Spleen (tissue), 11 donors: ENCODE measurements around the gene C9orf72. TPM values are rescaled to one million over a fixed set of nuclear protein-coding genes. Genes with fewer than 3 reads are reported as not detected.
A peak's percentile ranks its signal among the peaks of the same experiment; 100 is the strongest.

Experiments
- DNase-seq: peaks from one replicate; pipeline ENCODE4 v3.0.0-alpha.2; 2020
- H3K27ac ChIP-seq, 8 donors: fragments of 200-600 bp; sonication (generic) in 7 of 8; 1 replicate in 4 of 8; 2 replicates in 4 of 8; pipeline versions ENCODE4 v1.5.0 to v1.8.0; 2016 to 2021; ENCODE audit warnings: inconsistent platforms in 4 of 8, mild to moderate bottlenecking in 4 of 8, moderate library complexity in 1 of 8
- H3K27me3 ChIP-seq, 7 donors: fragments of 200-600 bp; sonication (generic) in 6 of 7; replicated peaks in 1 of 7; 1 replicate in 4 of 7; 2 replicates in 3 of 7; pipeline versions ENCODE4 v1.5.0 to v1.8.0; 2016 to 2021; ENCODE audit warnings: inconsistent platforms in 3 of 7, mild to moderate bottlenecking in 1 of 7
- H3K36me3 ChIP-seq, 6 donors: fragments of 200-600 bp; sonication (generic) in 5 of 6; 1 replicate in 4 of 6; 2 replicates in 2 of 6; pipeline versions ENCODE4 v1.5.0 to v1.8.0; 2016 to 2021; ENCODE audit warnings: inconsistent platforms in 2 of 6
- H3K4me1 ChIP-seq, 6 donors: fragments of 200-600 bp; sonication (generic) in 5 of 6; 1 replicate in 3 of 6; 2 replicates in 3 of 6; pipeline versions ENCODE4 v1.5.0 to v1.8.0; 2016 to 2021; ENCODE audit warnings: inconsistent platforms in 3 of 6
- H3K4me3 ChIP-seq, 8 donors: fragments of 200-600 bp; sonication (generic) in 7 of 8; 1 replicate in 4 of 8; 2 replicates in 4 of 8; pipeline versions ENCODE4 v1.5.0 to v1.8.0; 2016 to 2021; ENCODE audit warnings: inconsistent platforms in 4 of 8, mild to moderate bottlenecking in 4 of 8, moderate library complexity in 2 of 8
- H3K9me3 ChIP-seq, 8 donors: fragments of 200-600 bp; sonication (generic) in 7 of 8; 1 replicate in 4 of 8; 2 replicates in 4 of 8; pipeline versions ENCODE4 v1.5.0 to v1.8.0; 2016 to 2021; ENCODE audit warnings: inconsistent platforms in 4 of 8
- POLR2A ChIP-seq, 3 donors: fragments of 450-650 bp; IDR thresholded peaks; one replicate each; pipeline ENCODE4 v1.5.1; 2017; ENCODE audit warnings: antibody characterized with exemption in 3 of 3, mild to moderate bottlenecking in 1 of 3
- POLR2AphosphoS5 ChIP-seq, 3 donors: sonication (generic); formaldehyde crosslinking; IDR thresholded peaks; one replicate each; pipeline ENCODE4 v1.5.1; 2017; ENCODE audit warnings: antibody characterized with exemption in 3 of 3
- WGBS, 5 donors: extraction: QIAGEN DNeasy Blood & Tissue Kit in 3 of 5; methylation state at CpG; one replicate each; pipeline versions ENCODE4 v1.1.5 to v1.1.7; 2013 to 2018; 5-methylcytosine and 5-hydroxymethylcytosine counted together
- intact Hi-C: fragments of 100-400 bp; cut with DNase I; formaldehyde crosslinking; loops from one replicate; pipeline ENCODE4 v1.15.0; 2023; ENCODE audit warnings: low total_unique reads
- polyA plus RNA-seq, 3 donors: library from polyadenylated mRNA; stranded (reverse); fragments of 200-250 nt; gene quantifications; one replicate each; pipeline ENCODE4 v1.2.1, GENCODE V29; 2013
- total RNA-seq, 7 donors: library from RNA; depleted of rRNA in 3 of 7; stranded (reverse); fragments of >200 nt in 3 of 7; fragmentation: NEBNext Ultra II Directional in 4 of 7; extraction: Animal tissue kit (Norgen Biotek cat#: 25700) in 4 of 7; gene quantifications; one replicate each; pipeline versions ENCODE4 v1.1.0 to v1.2.1, GENCODE V29; 2016 to 2021
- TF ChIP-seq, protein P1 (sequence below), 11 experiments: fragments of 200-600 bp in 7 of 11; fragments of 450-650 bp in 4 of 11; sonication (generic) in 4 of 11; IDR thresholded peaks in 8 of 11; conservative IDR thresholded peaks in 3 of 11; 1 replicate in 7 of 11; 2 replicates in 4 of 11; pipeline versions ENCODE4 v1.4.0 to v1.8.0; 2016 to 2021; ENCODE audit warnings: antibody characterized with exemption in 11 of 11, inconsistent platforms in 4 of 11, mild to moderate bottlenecking in 1 of 11
- donor health status: healthy with polysubstance abuse.
- donor health status: DM: no; HTN: no; CAD: no; lungs with moderate emphysema.
- donor health status: DM: no; HTN: no; CAD: no.
- donor health status: Bipolar disorder and iron deficiency.
- donor health status: healthy.
- donor health status: DM: no; HTN: no; CAD: no.
- donor health status: DM: yes; HTN: yes; CAD: no.

The C9orf72 gene
- total and polyA plus RNA-seq, 10 donors, result 10.1 to 88.5 (median 39.7) TPM

- H3K4me1 ChIP-seq, result peaks cover 5 to 38% (median 16%) of the 10 kb centered on the region in 6 donors
- peaks cover 0 to 2% (median 0%) of the 10 kb centered on the region in 8 donors for H3K9me3 ChIP-seq
- H3K27ac ChIP-seq, result peak overlapping the region; percentile 94 to 100 (median 98)
- no peaks in the 10 kb centered on the region for H3K27me3 ChIP-seq
- H3K36me3 ChIP-seq, result no peaks in the 10 kb centered on the region
- H3K4me3 ChIP-seq, result peak overlapping the region in 4 of 8 donors; percentile 53 to 85 (median 72)
- 47 to 75% (median 61%) methylated on average over 3 of the region's 3 CpGs for WGBS, 5 donors
- intact Hi-C loops, result loop anchor here (10.0 kb wide), 1 partner anchor 627 kb away; the partner anchor contains the start of gene PLAA
- no peak for DNase-seq
- TF ChIP-seq, protein P1, sequence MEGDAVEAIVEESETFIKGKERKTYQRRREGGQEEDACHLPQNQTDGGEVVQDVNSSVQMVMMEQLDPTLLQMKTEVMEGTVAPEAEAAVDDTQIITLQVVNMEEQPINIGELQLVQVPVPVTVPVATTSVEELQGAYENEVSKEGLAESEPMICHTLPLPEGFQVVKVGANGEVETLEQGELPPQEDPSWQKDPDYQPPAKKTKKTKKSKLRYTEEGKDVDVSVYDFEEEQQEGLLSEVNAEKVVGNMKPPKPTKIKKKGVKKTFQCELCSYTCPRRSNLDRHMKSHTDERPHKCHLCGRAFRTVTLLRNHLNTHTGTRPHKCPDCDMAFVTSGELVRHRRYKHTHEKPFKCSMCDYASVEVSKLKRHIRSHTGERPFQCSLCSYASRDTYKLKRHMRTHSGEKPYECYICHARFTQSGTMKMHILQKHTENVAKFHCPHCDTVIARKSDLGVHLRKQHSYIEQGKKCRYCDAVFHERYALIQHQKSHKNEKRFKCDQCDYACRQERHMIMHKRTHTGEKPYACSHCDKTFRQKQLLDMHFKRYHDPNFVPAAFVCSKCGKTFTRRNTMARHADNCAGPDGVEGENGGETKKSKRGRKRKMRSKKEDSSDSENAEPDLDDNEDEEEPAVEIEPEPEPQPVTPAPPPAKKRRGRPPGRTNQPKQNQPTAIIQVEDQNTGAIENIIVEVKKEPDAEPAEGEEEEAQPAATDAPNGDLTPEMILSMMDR (IDR thresholded peaks at IDR 0.05 in 8 of 11, conservative IDR thresholded peaks at IDR 0.05 in 3 of 11), result no peak
- no peak for TF ChIP-seq POLR2A (IDR thresholded peaks at IDR 0.05)
- TF ChIP-seq POLR2AphosphoS5 (IDR thresholded peaks at IDR 0.05), result no peak
These were observed 1.2 kb downstream of the C9orf72 start for GRCh38 chr9:27572061-27572460.

DNA sequence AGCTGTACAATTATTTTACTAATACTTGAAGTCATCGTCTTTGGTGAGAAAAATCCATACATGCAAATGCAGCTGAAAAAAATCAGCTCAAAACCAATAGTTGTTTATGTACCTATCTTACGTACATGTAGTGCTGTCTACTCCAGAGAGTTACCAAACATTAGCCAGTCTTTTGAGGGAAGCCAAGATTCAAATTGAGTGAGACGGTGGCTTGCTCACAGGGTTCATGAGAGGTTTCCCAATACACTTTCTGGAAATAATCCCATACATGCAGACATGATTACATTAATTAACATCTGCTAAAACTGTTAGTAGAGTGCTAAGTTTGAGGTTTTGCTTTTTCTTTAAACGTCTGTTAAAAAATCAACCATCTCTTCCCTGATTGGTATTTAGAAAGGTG, 2.3 kb downstream of the C9orf72 start:
- H3K27ac ChIP-seq, result peak overlapping the region in 3 of 8 donors; percentile 100

GRCh38 chr9:27569406-27569805, 3.9 kb downstream of the C9orf72 start:
- Histone ChIP-seq H3K4me3 (no peak overlapping the region), H3K36me3 (peaks cover 0 to 26% (median 3%) of the 10 kb centered on the region in 6 donors), H3K4me1 (peaks cover 5 to 60% (median 24%) of the 10 kb centered on the region in 6 donors), H3K9me3 (no peaks in the 10 kb centered on the region), H3K27ac (no peak overlapping the region), H3K27me3 (no peaks in the 10 kb centered on the region)
- DNase-seq, result no peak
- 43 to 90% (median 75%) methylated on average over 2 of the region's 2 CpGs for WGBS, 5 donors
- intact Hi-C loops, result no loop called here
- TF ChIP-seq POLR2AphosphoS5 (IDR thresholded peaks at IDR 0.05) (no peak), POLR2A (IDR thresholded peaks at IDR 0.05) (no peak)
- TF ChIP-seq, protein P1 (IDR thresholded peaks at IDR 0.05 in 8 of 11, conservative IDR thresholded peaks at IDR 0.05 in 3 of 11), result no peak

More for the DNA sequence above, 2.3 kb downstream of the C9orf72 start:
- H3K9me3 ChIP-seq, result no peaks in the 10 kb centered on the region
- H3K4me1 ChIP-seq, result peaks cover 5 to 49% (median 16%) of the 10 kb centered on the region in 6 donors
- peaks cover 0 to 10% (median 1%) of the 10 kb centered on the region in 6 donors for H3K36me3 ChIP-seq
- intact Hi-C loops, result loop anchor here (10.0 kb wide), 1 partner anchor 626 kb away; the partner anchor contains the start of gene PLAA
- TF ChIP-seq, protein P1 (IDR thresholded peaks at IDR 0.05 in 8 of 11, conservative IDR thresholded peaks at IDR 0.05 in 3 of 11), result no peak
- TF ChIP-seq POLR2A (IDR thresholded peaks at IDR 0.05) (no peak), POLR2AphosphoS5 (IDR thresholded peaks at IDR 0.05) (no peak)
- no peaks in the 10 kb centered on the region for H3K27me3 ChIP-seq
- peak overlapping the region in 1 of 8 donors; percentile 85 for H3K4me3 ChIP-seq
- no peak for DNase-seq
- 81 to 93% (median 89%) methylated on average over 4 of the region's 4 CpGs for WGBS, 5 donors

DNA sequence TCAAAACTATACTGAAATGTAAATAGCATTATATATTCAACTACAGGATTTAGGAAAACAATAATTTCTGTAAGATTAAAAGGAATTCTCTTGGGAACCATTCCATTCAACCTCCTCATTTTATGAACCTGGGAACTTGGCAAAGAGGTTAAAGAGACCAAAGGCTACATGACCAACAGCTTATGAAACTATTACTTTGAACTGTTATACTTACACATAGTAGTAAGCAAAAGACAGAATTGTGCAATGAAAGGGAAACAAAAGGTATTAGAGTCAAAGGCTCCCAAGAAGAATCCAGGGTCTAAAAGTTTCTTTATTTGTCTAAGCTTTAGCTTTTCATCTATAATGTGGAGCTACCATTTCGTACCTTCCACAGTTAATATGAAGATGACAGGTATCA, 7.2 kb downstream of the C9orf72 start:
- H3K36me3 ChIP-seq, result peaks cover 0 to 43% (median 10%) of the 10 kb centered on the region in 6 donors
- peak overlapping the region in 5 of 8 donors; percentile 12 to 75 (median 75) for H3K27ac ChIP-seq
- no peak for DNase-seq
- peaks cover 0 to 58% (median 16%) of the 10 kb centered on the region in 6 donors for H3K4me1 ChIP-seq
- TF ChIP-seq POLR2A (IDR thresholded peaks at IDR 0.05) (no peak), POLR2AphosphoS5 (IDR thresholded peaks at IDR 0.05) (no peak)
- TF ChIP-seq, protein P1 (IDR thresholded peaks at IDR 0.05 in 8 of 11, conservative IDR thresholded peaks at IDR 0.05 in 3 of 11), result no peak
- H3K4me3 ChIP-seq, result no peak overlapping the region
- intact Hi-C loops, result no loop called here
- H3K9me3 ChIP-seq, result no peaks in the 10 kb centered on the region
- H3K27me3 ChIP-seq, result no peaks in the 10 kb centered on the region
- 95 to 100% (median 97%) methylated on average over 1 of the region's 1 CpG for WGBS, 5 donors
